HG03469 (cell line): ENCODE data around the gene SLC22A4.

Experiments
- ATAC-seq: cut with Tn5 transposase; IDR thresholded peaks from one replicate; pipeline ENCODE4 v1.9.1; 2021; ENCODE audit warnings: mild to moderate bottlenecking, moderate library complexity, moderate number of reproducible peaks; ENCODE audit not compliant: unreplicated experiment

SLC22A4 gene

GRCh38 chr5:132297211-132297940, 3.2 kb downstream of the SLC22A4 start:
- no peak for ATAC-seq

DNA sequence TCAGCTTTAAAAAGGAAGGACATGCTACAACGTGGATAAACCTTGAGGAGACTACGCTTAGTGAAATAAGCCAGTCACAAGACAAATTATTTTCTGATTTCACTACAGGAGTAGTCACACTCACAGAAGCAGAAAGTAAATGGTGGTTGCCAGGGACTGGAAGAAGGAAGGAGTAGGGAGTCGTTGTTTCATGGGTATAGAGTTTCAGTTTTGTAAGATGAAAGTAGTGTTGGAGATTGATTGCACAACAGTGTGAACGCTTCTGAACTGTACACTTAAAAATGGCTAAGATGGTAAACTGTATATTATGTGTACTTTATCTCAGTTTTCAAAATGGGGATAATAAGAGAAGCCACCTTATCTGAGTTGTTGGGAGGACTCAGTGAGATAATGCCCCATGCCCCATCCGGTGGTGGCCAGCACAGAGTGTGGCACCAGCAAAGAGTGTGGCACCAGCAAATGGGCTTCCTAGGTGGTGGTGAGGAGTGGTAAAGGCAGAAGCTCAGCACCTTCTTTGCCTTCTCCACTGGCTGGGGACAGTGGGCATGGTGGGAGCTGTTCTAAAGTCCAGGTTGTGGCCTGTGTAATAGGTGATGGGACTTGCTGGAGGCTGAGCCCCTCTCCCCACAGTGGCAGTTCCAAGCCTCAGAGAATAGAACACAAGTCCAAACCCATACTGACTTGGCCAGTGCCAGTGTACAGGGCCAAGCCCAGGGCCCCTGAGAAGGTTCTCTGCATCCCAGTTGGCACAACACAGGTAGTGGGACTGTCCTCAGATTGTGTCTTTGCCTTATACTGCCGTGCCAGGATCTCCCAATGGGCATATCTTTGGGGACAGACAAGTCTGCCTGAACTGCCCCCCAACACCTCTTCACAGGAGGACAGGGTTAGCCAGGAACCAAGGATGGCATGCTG, 4.4 kb downstream of the SLC22A4 start:
- ATAC-seq = no peak

DNA sequence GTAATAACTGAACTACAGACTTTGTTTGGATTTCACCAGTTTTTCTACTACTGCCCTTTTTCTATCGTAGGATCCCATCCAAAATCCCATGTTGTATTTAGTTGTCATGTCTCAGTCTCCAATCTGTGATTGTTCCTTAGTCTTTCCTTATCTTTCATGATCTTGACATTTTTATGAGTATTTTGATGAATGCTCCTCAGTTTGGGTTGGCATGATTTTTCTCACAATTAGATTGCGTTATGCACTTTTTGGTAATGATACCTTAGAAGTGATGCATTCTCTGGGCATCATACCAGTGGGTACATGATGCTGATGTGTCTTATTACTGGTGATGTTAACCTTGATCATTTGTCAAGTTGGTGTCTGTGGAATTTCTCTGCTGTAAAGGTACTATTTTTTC, 5.7 kb downstream of the SLC22A4 start:
- ATAC-seq = no peak

- no peak for ATAC-seq
Measured at GRCh38 chr5:132300577-132301343, 6.6 kb downstream of the SLC22A4 start.

DNA sequence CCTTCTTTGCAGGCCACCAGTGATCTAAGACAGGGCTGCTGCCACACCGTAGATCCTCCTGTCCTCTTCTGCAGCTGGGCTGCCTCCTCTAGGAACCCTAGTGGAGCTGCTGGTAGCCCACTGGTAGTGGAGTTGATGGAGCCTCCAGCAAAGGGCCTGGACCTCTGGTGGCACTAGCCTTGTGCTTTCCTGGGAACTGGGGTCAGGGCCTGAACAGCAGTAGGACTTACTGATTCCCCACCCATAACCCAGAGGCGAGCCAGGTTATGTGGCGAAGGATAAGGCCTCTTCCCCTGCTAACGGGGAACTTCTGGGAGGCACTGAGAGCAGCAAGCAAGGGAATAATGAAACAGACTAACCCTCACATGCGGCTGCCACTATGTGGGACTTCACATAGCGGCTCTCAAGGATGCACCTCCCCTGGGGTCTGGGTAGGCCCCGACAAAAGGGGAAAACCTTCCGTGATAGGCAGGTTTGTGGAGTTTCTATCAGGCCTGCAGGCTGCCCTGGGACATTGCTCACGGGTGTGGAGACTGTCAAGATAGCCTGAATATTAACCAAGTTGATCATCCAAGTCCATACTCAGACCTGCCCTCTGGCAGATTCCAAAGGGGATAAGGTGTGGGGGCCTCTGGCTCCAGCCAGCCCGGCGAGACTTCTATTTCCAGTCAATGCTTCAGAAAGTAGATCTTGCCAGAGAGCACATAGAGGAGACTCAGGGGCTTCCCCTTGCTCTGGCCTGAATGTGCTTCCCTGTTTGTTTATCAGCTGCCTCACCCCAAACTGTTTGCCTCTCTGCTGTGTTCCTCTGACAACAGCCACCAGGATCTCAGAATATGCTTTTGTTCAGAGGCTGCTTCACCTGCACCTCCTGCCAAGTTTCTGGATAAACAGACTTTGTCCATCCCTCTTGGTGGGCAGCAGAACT, 7.4 kb downstream of the SLC22A4 start:
- no peak for ATAC-seq

DNA sequence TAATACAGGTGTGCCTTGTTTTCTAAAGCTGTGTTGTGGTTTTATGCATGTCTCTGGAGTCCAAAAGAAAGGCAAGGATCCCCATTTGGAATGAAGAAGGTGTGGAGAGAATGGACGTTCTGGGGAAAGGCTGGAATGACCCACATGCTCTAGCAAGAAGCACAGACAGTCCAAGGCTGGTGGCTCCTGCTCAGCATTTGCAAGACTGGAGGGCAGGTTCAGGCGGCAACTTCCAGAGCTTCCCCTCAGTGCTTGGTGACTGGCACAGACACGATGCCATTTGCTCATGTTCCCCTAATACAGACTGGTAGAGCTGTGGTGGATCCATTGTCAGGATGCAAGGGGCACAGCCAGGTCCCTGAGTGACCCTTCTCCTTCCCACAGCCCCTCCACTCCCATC, 8.2 kb downstream of the SLC22A4 start:
- ATAC-seq = no peak

- ATAC-seq = no peak
Measured at GRCh38 chr5:132303589-132303988, 9.4 kb downstream of the SLC22A4 start.

DNA sequence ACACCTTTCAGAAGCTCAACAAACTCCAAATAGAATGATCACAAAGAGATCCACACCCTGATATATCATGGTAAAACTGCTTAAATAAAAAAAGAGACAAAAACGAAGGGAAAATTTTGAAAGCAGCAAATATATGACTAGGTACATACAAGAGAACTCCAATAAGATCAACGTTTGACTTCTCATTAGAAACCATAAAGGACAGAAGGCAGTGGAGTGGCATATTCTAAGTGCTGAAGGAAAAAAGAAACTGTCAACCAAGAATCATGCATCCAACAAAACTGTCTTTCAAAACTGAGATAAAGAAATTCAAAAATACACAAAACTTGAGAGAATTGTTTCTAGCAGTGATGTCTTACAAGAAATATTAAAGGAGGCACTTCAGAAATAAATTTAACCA, 11.2 kb downstream of the SLC22A4 start:
- no peak for ATAC-seq

GRCh38 chr5:132308701-132309100, 14.5 kb downstream of the SLC22A4 start:
- no peak for ATAC-seq

DNA sequence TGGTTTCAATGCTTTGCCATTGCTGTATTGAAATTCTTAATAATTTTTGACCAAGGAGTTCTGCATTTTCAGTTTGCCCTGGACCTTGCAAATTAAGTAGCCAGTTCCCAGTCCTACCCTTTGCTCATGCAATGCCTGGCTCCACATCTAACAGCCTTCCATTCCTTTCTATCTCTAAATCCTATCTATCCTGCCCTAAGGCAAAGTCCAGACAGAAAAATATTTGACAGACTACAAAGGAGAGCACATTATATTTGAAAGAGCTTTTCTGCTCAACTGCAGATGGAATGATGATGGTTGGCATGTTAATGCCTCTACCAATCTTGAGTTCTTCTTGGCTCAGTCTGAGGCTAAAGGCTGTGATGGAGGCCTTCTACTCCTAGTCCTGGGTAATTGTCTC, 15.5 kb downstream of the SLC22A4 start:
- no peak for ATAC-seq

- ATAC-seq = no peak
Measured at GRCh38 chr5:132310141-132310834, 16.1 kb downstream of the SLC22A4 start.

GRCh38 chr5:132313366-132313765, 19.2 kb downstream of the SLC22A4 start:
- no peak for ATAC-seq

DNA sequence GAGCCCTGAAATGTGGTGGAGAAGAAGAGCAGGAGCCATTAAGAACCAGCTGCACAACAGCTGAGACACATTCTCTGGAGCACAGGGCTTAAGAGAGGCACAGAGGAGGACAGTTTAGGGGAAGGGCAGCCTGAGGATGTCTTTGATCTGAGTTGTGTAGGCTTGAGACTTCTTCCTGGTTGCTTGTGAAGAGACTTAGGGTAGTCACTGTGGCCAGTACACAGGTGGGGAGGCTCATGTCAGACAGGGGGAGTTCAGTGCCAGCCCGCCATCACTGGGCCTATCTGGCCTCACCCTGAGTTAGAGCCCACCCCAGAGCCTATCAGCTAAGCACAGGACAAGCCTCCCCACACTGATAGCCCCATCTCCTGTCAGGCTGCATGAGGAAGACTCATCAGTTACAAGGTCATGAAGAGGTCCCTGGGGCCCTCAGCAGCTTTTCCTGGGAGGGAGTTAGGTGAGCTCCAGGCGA, 19.8 kb downstream of the SLC22A4 start:
- no peak for ATAC-seq

- ATAC-seq = no peak
Measured at GRCh38 chr5:132315529-132316067, 21.4 kb downstream of the SLC22A4 start.

DNA sequence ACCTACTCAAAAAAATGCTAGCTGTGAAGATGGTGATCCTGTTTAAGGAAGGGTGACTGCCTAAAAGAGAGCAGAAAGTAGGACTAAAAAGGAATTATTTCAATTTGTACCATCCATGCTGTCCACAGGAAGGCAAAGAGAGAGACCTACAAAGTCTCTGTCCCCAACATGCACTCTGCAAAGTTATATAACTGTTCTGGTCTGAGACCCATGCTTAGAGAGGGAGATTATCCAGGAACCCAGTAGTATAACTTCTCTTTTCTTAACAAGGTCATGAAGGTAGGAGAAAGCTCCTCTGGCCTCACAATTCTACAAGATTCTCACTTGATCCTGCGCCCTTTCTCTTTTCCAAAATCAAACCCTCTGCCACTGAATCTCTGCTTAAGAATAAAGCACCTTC, 25.8 kb downstream of the SLC22A4 start:
- ATAC-seq = no peak

DNA sequence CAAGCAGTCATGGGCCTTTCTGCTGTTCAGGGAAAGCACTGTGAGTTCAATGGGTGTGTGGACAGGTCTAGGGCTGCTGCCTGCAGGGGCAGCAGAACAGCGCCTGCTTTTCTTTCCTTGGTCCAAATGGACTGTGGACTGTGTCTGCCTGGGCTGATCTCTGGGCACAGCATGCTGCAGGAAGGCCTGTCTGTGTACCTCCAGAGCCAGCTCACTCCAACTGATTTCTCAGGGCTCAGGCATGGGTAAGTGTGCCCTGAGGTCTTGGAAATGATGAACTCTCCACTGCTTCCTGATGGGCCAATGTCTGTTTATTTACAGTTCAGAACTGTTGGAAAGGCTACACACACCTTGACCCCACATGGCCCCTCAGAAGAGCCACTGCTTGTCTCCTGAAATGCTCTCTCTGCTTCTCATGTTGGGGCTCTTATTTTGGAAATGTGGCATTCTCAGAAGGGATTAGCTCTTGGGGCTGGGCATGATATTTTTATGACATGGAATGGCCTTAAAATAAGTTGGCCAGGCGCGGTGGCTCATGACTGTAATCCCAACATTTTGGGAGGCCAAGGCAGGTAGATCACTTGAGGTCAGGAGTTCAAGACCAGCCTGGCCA, 27.0 kb downstream of the SLC22A4 start:
- no peak for ATAC-seq

DNA sequence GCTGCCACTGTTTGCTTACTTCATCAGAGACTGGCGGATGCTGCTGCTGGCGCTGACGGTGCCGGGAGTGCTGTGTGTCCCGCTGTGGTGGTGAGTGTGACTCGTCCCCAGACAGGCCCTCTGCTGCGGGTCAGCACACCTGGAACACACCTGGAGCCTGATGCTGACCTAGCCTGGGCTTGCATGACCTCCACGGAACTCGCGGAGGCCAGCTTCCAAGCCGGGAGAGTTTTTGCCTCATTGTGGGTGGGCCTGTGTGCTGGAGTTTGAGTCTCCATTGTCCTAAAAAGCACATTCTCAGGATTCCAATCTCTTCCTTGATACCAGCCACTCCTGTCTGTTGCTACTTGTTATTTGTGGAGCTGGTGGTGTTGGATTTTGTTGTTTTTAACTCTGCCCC, 28.1 kb downstream of the SLC22A4 start:
- no peak for ATAC-seq

GRCh38 chr5:132323202-132323601, 29.0 kb downstream of the SLC22A4 start:
- ATAC-seq = no peak

- ATAC-seq = no peak
Measured at GRCh38 chr5:132325691-132326090, 31.5 kb downstream of the SLC22A4 start.
